ENCODE results near the gene EIF1AX. TPM values are rescaled to one million over a fixed set of nuclear protein-coding genes. Genes with fewer than 3 reads are reported as not detected.

Gene EIF1AX
- total and polyA plus RNA-seq, 9 donors: 40.7 to 74.0 (median 66.9) TPM

GRCh38 chrX:20111271-20111670 lies 30.4 kb downstream of the EIF1AX start:
- Histone ChIP-seq H3K36me3 (ENCODE audit: control insufficient read depth, insufficient read depth, low read length) (no peaks in the 10 kb centered on the region), H3K27ac (ENCODE audit: low read length) (no peak overlapping the region), H3K4me3 (ENCODE audit: low read length) (no peak overlapping the region), H3K9me3 (replicated peaks; ENCODE audit: control insufficient read depth, low read depth, low read length) (no peaks in the 10 kb centered on the region), H3K4me1 (ENCODE audit: control insufficient read depth, insufficient read depth, low read length) (peaks cover 4% of the 10 kb centered on the region), H3K27me3 (ENCODE audit: control insufficient read depth, insufficient read depth, low read length) (peaks cover 56% of the 10 kb centered on the region)
- 85% methylated on average over 5 of the region's 10 CpGs for WGBS (ENCODE audit: insufficient coverage)
- DNase-seq: no peak

GRCh38 chrX:20101934-20102581 lies 39.6 kb downstream of the EIF1AX start:
- WGBS (ENCODE audit: insufficient coverage): 73% methylated on average over 2 of the region's 2 CpGs

GRCh38 chrX:20091499-20091898 lies 50.1 kb downstream of the EIF1AX start:
- H3K27ac ChIP-seq (ENCODE audit: low read length): no peak overlapping the region
- DNase-seq: no peak
- WGBS (ENCODE audit: insufficient coverage): no CpG with 5 or more reads among the region's 3 CpGs
- H3K36me3 ChIP-seq (ENCODE audit: control insufficient read depth, insufficient read depth, low read length): no peaks in the 10 kb centered on the region
- no peaks in the 10 kb centered on the region for H3K4me1 ChIP-seq (ENCODE audit: control insufficient read depth, insufficient read depth, low read length)
- peaks cover 38% of the 10 kb centered on the region for H3K27me3 ChIP-seq (ENCODE audit: control insufficient read depth, insufficient read depth, low read length)
- H3K9me3 ChIP-seq (replicated peaks; ENCODE audit: control insufficient read depth, low read depth, low read length): no peaks in the 10 kb centered on the region
- no peak overlapping the region for H3K4me3 ChIP-seq (ENCODE audit: low read length)

More at GRCh38 chrX:20101934-20102581, 39.6 kb downstream of the EIF1AX start:
- Histone ChIP-seq H3K4me3 (ENCODE audit: low read length) (no peak overlapping the region), H3K27ac (ENCODE audit: low read length) (no peak overlapping the region), H3K27me3 (ENCODE audit: control insufficient read depth, insufficient read depth, low read length) (peaks cover 55% of the 10 kb centered on the region), H3K9me3 (replicated peaks; ENCODE audit: control insufficient read depth, low read depth, low read length) (no peaks in the 10 kb centered on the region), H3K4me1 (ENCODE audit: control insufficient read depth, insufficient read depth, low read length) (no peaks in the 10 kb centered on the region), H3K36me3 (ENCODE audit: control insufficient read depth, insufficient read depth, low read length) (no peaks in the 10 kb centered on the region)
- no peak for DNase-seq

GRCh38 chrX:20089845-20090244 lies 51.8 kb downstream of the EIF1AX start:
- 83% methylated on average over 4 of the region's 6 CpGs for WGBS (ENCODE audit: insufficient coverage)
- Histone ChIP-seq H3K4me3 (ENCODE audit: low read length) (no peak overlapping the region), H3K27me3 (ENCODE audit: control insufficient read depth, insufficient read depth, low read length) (peaks cover 38% of the 10 kb centered on the region)

GRCh38 chrX:20080277-20080676 lies 61.4 kb downstream of the EIF1AX start:
- no CpG with 5 or more reads among the region's 1 CpG for WGBS (ENCODE audit: insufficient coverage)
- H3K4me1 ChIP-seq (ENCODE audit: control insufficient read depth, insufficient read depth, low read length): no peaks in the 10 kb centered on the region
- DNase-seq: no peak

More at GRCh38 chrX:20089845-20090244, 51.8 kb downstream of the EIF1AX start:
- Histone ChIP-seq H3K9me3 (replicated peaks; ENCODE audit: control insufficient read depth, low read depth, low read length) (no peaks in the 10 kb centered on the region), H3K36me3 (ENCODE audit: control insufficient read depth, insufficient read depth, low read length) (no peaks in the 10 kb centered on the region), H3K27ac (ENCODE audit: low read length) (no peak overlapping the region), H3K4me1 (ENCODE audit: control insufficient read depth, insufficient read depth, low read length) (no peaks in the 10 kb centered on the region)
- DNase-seq: no peak

More at GRCh38 chrX:20080277-20080676, 61.4 kb downstream of the EIF1AX start:
- H3K27me3 ChIP-seq (ENCODE audit: control insufficient read depth, insufficient read depth, low read length): peaks cover 30% of the 10 kb centered on the region
- no peaks in the 10 kb centered on the region for H3K36me3 ChIP-seq (ENCODE audit: control insufficient read depth, insufficient read depth, low read length)
- no peak overlapping the region for H3K27ac ChIP-seq (ENCODE audit: low read length)
- no peaks in the 10 kb centered on the region for H3K9me3 ChIP-seq (replicated peaks; ENCODE audit: control insufficient read depth, low read depth, low read length)
- no peak overlapping the region for H3K4me3 ChIP-seq (ENCODE audit: low read length)

Other genes with a start within 250 kb of the EIF1AX start
- 6.7 TPM for gene BCLAF3, start 150.8 kb downstream of the EIF1AX start, total RNA-seq
- gene BCLAF3, start 150.8 kb downstream of the EIF1AX start, polyA plus RNA-seq (ENCODE audit: insufficient read depth in 1 of 8, insufficient read length in 8 of 8, low replicate concordance in 1 of 8): 10 to 100 TPM in 1 of 8 donors, 1 to 10 TPM in 7; 4.4 to 11.1 (median 6.4) TPM
- gene MAP7D2, start 24.9 kb downstream of the EIF1AX start, total RNA-seq: 0.44 TPM
- gene MAP7D2, start 24.9 kb downstream of the EIF1AX start, polyA plus RNA-seq (ENCODE audit: insufficient read depth in 1 of 8, insufficient read length in 8 of 8, low replicate concordance in 1 of 8): under 1 TPM; 0.27 to 0.89 (median 0.48) TPM
- 39.0 TPM for gene RPS6KA3, start 125.1 kb upstream of the EIF1AX start, total RNA-seq
- gene RPS6KA3, start 125.1 kb upstream of the EIF1AX start, polyA plus RNA-seq (ENCODE audit: insufficient read depth in 1 of 8, insufficient read length in 8 of 8, low replicate concordance in 1 of 8): 10 to 100 TPM; 22.9 to 39.0 (median 33.6) TPM

Data from muscle of leg (tissue), 11 donors.